ENCODE data around the gene AKAP11.

DNA sequence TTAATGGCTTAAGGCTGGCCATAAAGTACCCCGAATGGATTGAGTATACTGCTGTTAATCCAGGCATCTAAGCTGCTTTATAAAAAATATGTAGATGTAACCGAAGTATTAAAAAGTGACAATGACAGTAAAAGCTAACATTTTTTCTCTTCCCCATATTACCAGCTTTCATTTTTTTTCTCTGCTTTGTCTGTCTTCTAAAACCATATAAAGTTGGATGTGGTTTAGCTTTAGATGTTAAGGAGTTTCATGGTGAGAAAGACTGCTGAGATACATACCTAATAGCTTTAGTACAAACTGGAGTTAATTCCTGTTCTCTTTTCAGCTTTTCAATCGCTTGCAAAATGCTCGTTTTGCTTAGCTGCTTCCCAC lies 838 bp downstream of the AKAP11 start:
- TF ChIP-seq ZBTB1 (CRISPR knock-in tag; IDR thresholded peaks at IDR 0.05; ENCODE audit: borderline replicate concordance, low read depth) (no peak), EZH2 (IDR thresholded peaks at IDR 0.05; ENCODE audit: borderline replicate concordance, low read depth, low read length) (no peak), BHLHE40 (IDR thresholded peaks at IDR 0.05; ENCODE audit: low read length) (no peak), DIDO1 (tag; IDR thresholded peaks at IDR 0.05; ENCODE audit: low read depth) (no peak)

Data from K562 (cell line).